ENCODE results near the gene FAAP20. TPM values are rescaled to one million over a fixed set of nuclear protein-coding genes. Genes with fewer than 3 reads are reported as not detected.

The FAAP20 gene
- total and polyA plus RNA-seq, 10 of the 15 experiments (the other 5 are each of a cell fraction or from before 2014, with no cell fraction given): 0.79 to 91.8 (median 20.9) TPM

DNA sequence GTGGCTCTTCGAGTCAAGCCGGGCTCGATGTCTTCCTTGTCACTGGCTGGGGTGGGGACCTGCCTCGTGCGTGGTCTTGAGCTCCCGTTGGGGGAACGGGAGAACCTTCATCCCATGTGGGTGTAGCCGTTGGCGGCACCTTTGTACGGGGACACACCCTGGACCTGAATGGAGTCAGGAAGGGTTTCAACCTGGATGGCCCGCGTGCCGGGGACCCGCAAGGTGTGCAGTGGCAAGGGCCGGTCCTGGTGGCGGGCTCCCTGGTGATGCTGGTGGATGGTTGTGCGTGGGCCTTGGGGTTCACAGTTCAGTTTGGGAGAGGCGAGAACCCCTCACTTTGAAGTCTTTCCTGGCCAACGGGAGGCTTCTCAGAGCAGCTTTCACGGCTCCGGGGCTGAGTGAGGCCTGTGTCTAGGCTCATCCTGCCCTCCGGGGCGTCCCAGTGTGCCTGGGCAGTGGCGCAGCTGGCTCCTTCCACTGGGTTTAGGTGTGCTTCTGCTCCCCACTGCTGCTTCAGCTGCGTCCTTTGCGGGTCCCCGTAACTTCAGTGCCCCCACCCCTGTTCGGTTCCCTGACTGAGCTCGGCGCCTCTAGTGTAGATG, 44.9 kb upstream of the FAAP20 start:
- TF ChIP-seq, protein P1, sequence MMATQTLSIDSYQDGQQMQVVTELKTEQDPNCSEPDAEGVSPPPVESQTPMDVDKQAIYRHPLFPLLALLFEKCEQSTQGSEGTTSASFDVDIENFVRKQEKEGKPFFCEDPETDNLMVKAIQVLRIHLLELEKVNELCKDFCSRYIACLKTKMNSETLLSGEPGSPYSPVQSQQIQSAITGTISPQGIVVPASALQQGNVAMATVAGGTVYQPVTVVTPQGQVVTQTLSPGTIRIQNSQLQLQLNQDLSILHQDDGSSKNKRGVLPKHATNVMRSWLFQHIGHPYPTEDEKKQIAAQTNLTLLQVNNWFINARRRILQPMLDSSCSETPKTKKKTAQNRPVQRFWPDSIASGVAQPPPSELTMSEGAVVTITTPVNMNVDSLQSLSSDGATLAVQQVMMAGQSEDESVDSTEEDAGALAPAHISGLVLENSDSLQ (IDR thresholded peaks at IDR 0.05): no peak
- TF ChIP-seq MTA2 (IDR thresholded peaks at IDR 0.05; ENCODE audit: low read depth): no peak
- TF ChIP-seq, protein P2, sequence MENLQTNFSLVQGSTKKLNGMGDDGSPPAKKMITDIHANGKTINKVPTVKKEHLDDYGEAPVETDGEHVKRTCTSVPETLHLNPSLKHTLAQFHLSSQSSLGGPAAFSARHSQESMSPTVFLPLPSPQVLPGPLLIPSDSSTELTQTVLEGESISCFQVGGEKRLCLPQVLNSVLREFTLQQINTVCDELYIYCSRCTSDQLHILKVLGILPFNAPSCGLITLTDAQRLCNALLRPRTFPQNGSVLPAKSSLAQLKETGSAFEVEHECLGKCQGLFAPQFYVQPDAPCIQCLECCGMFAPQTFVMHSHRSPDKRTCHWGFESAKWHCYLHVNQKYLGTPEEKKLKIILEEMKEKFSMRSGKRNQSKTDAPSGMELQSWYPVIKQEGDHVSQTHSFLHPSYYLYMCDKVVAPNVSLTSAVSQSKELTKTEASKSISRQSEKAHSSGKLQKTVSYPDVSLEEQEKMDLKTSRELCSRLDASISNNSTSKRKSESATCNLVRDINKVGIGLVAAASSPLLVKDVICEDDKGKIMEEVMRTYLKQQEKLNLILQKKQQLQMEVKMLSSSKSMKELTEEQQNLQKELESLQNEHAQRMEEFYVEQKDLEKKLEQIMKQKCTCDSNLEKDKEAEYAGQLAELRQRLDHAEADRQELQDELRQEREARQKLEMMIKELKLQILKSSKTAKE (IDR thresholded peaks at IDR 0.05; ENCODE audit: low read depth, poor library complexity, severe bottlenecking): no peak
- CTCF ChIA-PET: no interaction called here
- in situ Hi-C loops (cut with MboI): no loop called here

More for the DNA sequence above, 44.9 kb upstream of the FAAP20 start:
- Histone ChIP-seq H3K4me1 (ENCODE audit: control insufficient read depth, insufficient read depth, low read length) (peaks cover 10% of the 10 kb centered on the region), H3K9ac (ENCODE audit: control insufficient read depth, insufficient read depth, low read length) (no peak overlapping the region), H3K9me3 (replicated peaks; ENCODE audit: control insufficient read depth, insufficient read depth, low read length) (no peaks in the 10 kb centered on the region), H2AFZ (ENCODE audit: control insufficient read depth, low read depth, low read length) (no peak overlapping the region), H3K4me2 (ENCODE audit: control insufficient read depth, insufficient read depth) (no peak overlapping the region), H3K27me3 (replicated peaks in 1 of 2; ENCODE audit: control insufficient read depth in 2 of 2, insufficient read depth in 2 of 2, low read length in 1 of 2) (no peaks in the 10 kb centered on the region), H3K27ac (ENCODE audit: control insufficient read depth, insufficient read depth) (no peak overlapping the region), H3K4me3 (no peak overlapping the region), H3K79me2 (ENCODE audit: control insufficient read depth, insufficient read depth, low read length) (peaks cover 19% of the 10 kb centered on the region), H3K36me3 (ENCODE audit: control insufficient read depth in 2 of 2, insufficient read depth in 2 of 2, low read length in 1 of 2) (peaks cover 0 to 5% of the 10 kb centered on the region in 2 experiments; a peak in 2 of 4 replicates), H4K20me1 (ENCODE audit: control insufficient read depth, insufficient read depth) (no peaks in the 10 kb centered on the region)
- ChIA-PET RAD21 (ENCODE audit: unreplicated experiment) (no interaction called here), SMC1A (ENCODE audit: uncharacterized antibody, unreplicated experiment) (no interaction called here), POLR2A (no interaction called here)
- no TSS peak for BruUV-seq (replicated peaks)
- FAIRE-seq (no peak), ATAC-seq (no peak), DNase-seq (ENCODE audit: low read depth, low spot score) (no peak)
- WGBS (ENCODE audit: insufficient coverage, insufficient replicate concordance, low lambda C conversion rate, missing lambda C conversion rate): 93% methylated on average over 30 of the region's 30 CpGs
- intact Hi-C loops (cut with micrococcal nuclease; ENCODE audit: unreplicated experiment): loop anchor here (10.0 kb wide), 1 partner anchor 55 kb away; no protein-coding TSS in a partner anchor

Data from GM12878 (cell line).